Peyer's patch (tissue), 4 donors: ENCODE results near the gene PRSS33. TPM values are rescaled to one million over a fixed set of nuclear protein-coding genes. Genes with fewer than 3 reads are reported as not detected.

Experiments
- DNase-seq, 3 donors: peaks; one replicate each; pipeline ENCODE4 v3.0.0-alpha.2; 2017 to 2019
- H3K27ac ChIP-seq, 4 donors: fragments of 200-600 bp; sonication (generic); one replicate each; pipeline ENCODE4 v1.5.1; 2016 to 2019
- H3K27me3 ChIP-seq, 2 donors: fragments of 200-600 bp; sonication (generic); one replicate each; pipeline ENCODE4 v1.5.1; 2019
- H3K36me3 ChIP-seq, 3 donors: fragments of 200-600 bp; sonication (generic); one replicate each; pipeline ENCODE4 v1.5.1; 2016 to 2019
- H3K4me1 ChIP-seq, 4 donors: fragments of 200-600 bp; sonication (generic); one replicate each; pipeline ENCODE4 v1.5.1; 2016 to 2019
- H3K4me3 ChIP-seq, 4 donors: fragments of 200-600 bp; sonication (generic); 1 replicate in 3 of 4; 2 replicates in 1 of 4; pipeline ENCODE4 v1.5.1; 2016 to 2019; ENCODE audit warnings: mild to moderate bottlenecking in 1 of 4
- H3K9me3 ChIP-seq, 4 donors: fragments of 200-600 bp; sonication (generic); one replicate each; pipeline ENCODE4 v1.5.1; 2016 to 2019; ENCODE audit warnings: mild to moderate bottlenecking in 1 of 4
- CTCF ChIP-seq, 6 experiments: fragments of 450-650 bp in 4 of 6; fragments of 200-600 bp in 2 of 6; sonication (generic) in 1 of 6; IDR thresholded peaks; one replicate each; pipeline ENCODE4 v1.5.1; 2017 to 2019; ENCODE audit warnings: antibody characterized with exemption in 6 of 6, mild to moderate bottlenecking in 3 of 6, moderate library complexity in 1 of 6
- POLR2A ChIP-seq, 2 donors: fragments of 450-650 bp; IDR thresholded peaks; one replicate each; pipeline ENCODE4 v1.5.1; 2017; ENCODE audit warnings: antibody characterized with exemption in 2 of 2, mild to moderate bottlenecking in 2 of 2, moderate library complexity in 2 of 2
- total RNA-seq, 4 donors: library from RNA; depleted of rRNA; stranded (reverse); fragments of >200 nt; gene quantifications; one replicate each; pipeline ENCODE4 v1.1.0, GENCODE V29; 2016

PRSS33 gene
- total RNA-seq, 4 donors from 2014 or later = not detected

DNA sequence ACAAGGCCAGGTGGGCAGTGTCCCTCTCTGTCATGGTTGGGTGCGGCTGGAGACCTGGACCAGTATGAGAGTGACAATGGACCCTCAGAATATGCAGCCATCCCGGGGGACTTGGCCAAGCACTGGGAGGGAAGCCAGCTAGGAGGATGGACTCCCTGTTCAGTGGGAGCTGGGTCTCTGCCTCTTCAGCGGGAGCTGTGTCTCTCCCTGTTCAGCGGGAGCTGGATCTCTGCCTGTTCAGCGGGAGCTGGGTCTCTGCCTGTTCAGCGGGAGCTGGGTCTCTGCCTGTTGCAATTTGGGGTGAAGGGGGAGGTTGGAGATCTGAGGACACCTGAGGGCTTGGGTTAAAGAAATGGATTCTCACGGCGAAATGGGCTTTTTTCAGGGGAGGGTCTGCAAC, 3.8 kb upstream of the PRSS33 start:
- Histone ChIP-seq H3K27me3 (no peaks in the 10 kb centered on the region), H3K4me1 (peaks cover 0 to 4% (median 0%) of the 10 kb centered on the region in 4 donors), H3K27ac (no peak overlapping the region), H3K9me3 (no peaks in the 10 kb centered on the region), H3K36me3 (no peaks in the 10 kb centered on the region), H3K4me3 (no peak overlapping the region)
- peak in 1 of 3 donors; percentile 15 for DNase-seq
- TF ChIP-seq POLR2A (IDR thresholded peaks at IDR 0.05) (no peak), CTCF (IDR thresholded peaks at IDR 0.05) (no peak)

- no peak overlapping the region for H3K4me3 ChIP-seq
- H3K36me3 ChIP-seq = no peaks in the 10 kb centered on the region
- TF ChIP-seq POLR2A (IDR thresholded peaks at IDR 0.05) (no peak), CTCF (IDR thresholded peaks at IDR 0.05) (no peak)
- H3K4me1 ChIP-seq = peaks cover 0 to 9% (median 3%) of the 10 kb centered on the region in 4 donors
- H3K27ac ChIP-seq = no peak overlapping the region
- H3K9me3 ChIP-seq = no peaks in the 10 kb centered on the region
- peak in 1 of 3 donors; percentile 32 for DNase-seq
- H3K27me3 ChIP-seq = peaks cover 0 to 4% of the 10 kb centered on the region in 2 donors
Observed at GRCh38 chr16:2790631-2791030, 3.3 kb upstream of the PRSS33 start.

DNA sequence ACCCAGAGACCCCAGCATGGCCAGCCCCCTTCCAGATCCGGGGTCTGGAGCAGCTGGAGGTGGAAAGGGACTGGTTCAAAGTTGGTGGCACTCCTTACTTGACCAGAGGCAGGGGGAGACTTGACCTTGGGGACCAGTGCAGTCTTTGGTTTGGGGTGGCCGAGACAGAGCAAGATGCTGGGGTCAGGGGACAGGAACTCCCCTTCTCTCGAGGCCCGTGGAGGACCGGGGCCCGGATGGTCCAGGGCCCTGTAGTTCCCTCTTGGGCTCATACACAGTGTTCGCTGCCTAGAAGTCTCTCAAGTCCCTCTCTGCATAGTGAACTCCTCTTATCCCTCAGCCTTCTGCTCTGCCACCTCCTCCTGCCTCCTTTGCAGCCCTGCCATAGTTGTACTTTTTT, 601 bp upstream of the PRSS33 start:
- no peak overlapping the region for H3K4me3 ChIP-seq
- H3K27ac ChIP-seq = no peak overlapping the region
- peak in 1 of 3 donors; percentile 18 for DNase-seq
- H3K9me3 ChIP-seq = no peaks in the 10 kb centered on the region
- H3K36me3 ChIP-seq = no peaks in the 10 kb centered on the region
- peaks cover 0 to 21% (median 10%) of the 10 kb centered on the region in 4 donors for H3K4me1 ChIP-seq
- no peak for TF ChIP-seq POLR2A (IDR thresholded peaks at IDR 0.05)
- TF ChIP-seq CTCF (IDR thresholded peaks at IDR 0.05) = no peak
- H3K27me3 ChIP-seq = peaks cover 0 to 8% of the 10 kb centered on the region in 2 donors

- Histone ChIP-seq H3K9me3 (no peaks in the 10 kb centered on the region), H3K36me3 (no peaks in the 10 kb centered on the region), H3K27ac (no peak overlapping the region), H3K27me3 (peaks cover 0 to 8% of the 10 kb centered on the region in 2 donors), H3K4me3 (no peak overlapping the region), H3K4me1 (peaks cover 0 to 21% (median 10%) of the 10 kb centered on the region in 4 donors)
- peak in 1 of 3 donors; percentile 7 for DNase-seq
- TF ChIP-seq CTCF (IDR thresholded peaks at IDR 0.05) = no peak
- TF ChIP-seq POLR2A (IDR thresholded peaks at IDR 0.05) = no peak
Observed at GRCh38 chr16:2786826-2787151, 571 bp downstream of the PRSS33 start.

DNA sequence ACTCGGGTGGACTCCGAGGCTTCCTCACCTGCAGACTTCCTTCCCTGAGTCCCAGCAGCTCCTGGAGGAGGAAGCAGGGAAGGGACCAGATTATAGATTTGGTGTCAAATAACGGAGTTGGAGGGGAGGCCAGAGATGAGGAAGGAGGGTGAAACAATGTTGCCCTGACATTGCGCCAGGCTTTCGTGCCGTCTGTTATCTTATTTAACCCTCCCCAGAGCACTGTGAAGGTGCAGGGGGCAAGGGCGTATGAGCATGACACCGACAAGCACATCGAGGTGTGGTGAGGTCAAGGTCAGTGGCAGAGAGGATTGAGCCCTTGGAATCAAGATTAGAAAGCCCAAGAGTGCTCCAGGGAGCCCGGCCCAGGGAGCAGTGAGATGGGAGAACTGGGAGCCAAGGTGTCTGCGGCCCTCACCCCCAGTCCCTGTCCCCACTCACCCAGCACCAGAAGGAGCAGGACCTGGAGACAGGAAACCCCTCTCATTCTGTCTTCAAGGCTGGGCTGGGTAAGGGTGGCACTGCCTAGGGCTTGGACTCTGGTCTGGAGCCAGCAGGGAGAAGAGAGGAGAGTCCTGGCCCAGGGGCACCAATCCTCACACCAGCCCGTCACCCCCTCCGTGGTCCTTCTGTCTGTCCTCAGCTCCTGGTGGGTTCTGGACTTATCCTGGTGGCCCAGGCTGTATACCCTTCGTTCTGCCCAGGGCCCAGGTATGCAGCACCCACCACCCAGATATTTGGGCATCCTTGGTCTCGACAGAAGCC, 1.1 kb downstream of the PRSS33 start:
- peak in 1 of 3 donors; percentile 42 for DNase-seq
- no peak overlapping the region for H3K27ac ChIP-seq
- no peaks in the 10 kb centered on the region for H3K9me3 ChIP-seq
- H3K4me1 ChIP-seq = peaks cover 0 to 21% (median 10%) of the 10 kb centered on the region in 4 donors
- TF ChIP-seq POLR2A (IDR thresholded peaks at IDR 0.05) (no peak), CTCF (IDR thresholded peaks at IDR 0.05) (no peak)
- no peaks in the 10 kb centered on the region for H3K36me3 ChIP-seq
- peaks cover 0 to 8% of the 10 kb centered on the region in 2 donors for H3K27me3 ChIP-seq
- H3K4me3 ChIP-seq = no peak overlapping the region
